Central memory CD8-positive, alpha-beta T cell (primary cell): ENCODE results near the gene TUBGCP2.
A peak's percentile ranks its signal among the peaks of the same experiment; 100 is the strongest.
"Not testable (repeated sequence)": the region's sequence is repeated elsewhere in the genome, so short reads cannot be mapped to it uniquely, and the experiment has no call there.

ENCODE experiments used
- ATAC-seq: fragments of 150-1000 bp; cut with Tn5 transposase; replicated peaks from 2 replicates; pipeline ENCODE4 v1.10.0; 2022; ENCODE audit warnings: mild to moderate bottlenecking, moderate FRiP score, moderate number of reproducible peaks; ENCODE audit not compliant: poor library complexity, severe bottlenecking; ENCODE audit errors: extremely low read depth
- DNase-seq, 2 donors: peaks; one replicate each; pipeline ENCODE4 v3.0.0; 2021; ENCODE audit warnings: low spot score in 2 of 2
- H3K27ac Mint-ChIP-seq: one replicate; pipeline ENCODE4 v1.8.0; 2022; ENCODE audit warnings: low read depth, mild to moderate bottlenecking, moderate library complexity, mixed read lengths
- H3K27me3 Mint-ChIP-seq: one replicate; pipeline ENCODE4 v1.8.0; 2022; ENCODE audit warnings: mixed read lengths
- H3K36me3 Mint-ChIP-seq: one replicate; pipeline ENCODE4 v1.8.0; 2022; ENCODE audit warnings: mild to moderate bottlenecking, moderate library complexity, mixed read lengths; ENCODE audit not compliant: insufficient read depth
- H3K4me1 Mint-ChIP-seq: one replicate; pipeline ENCODE4 v1.8.0; 2022; ENCODE audit warnings: mixed read lengths
- H3K4me3 Mint-ChIP-seq: one replicate; pipeline ENCODE4 v1.8.0; 2022; ENCODE audit warnings: mild to moderate bottlenecking, moderate library complexity, mixed read lengths
- H3K9me3 Mint-ChIP-seq: one replicate; pipeline ENCODE4 v1.8.0; 2022; ENCODE audit warnings: mixed read lengths

The TUBGCP2 gene

DNA sequence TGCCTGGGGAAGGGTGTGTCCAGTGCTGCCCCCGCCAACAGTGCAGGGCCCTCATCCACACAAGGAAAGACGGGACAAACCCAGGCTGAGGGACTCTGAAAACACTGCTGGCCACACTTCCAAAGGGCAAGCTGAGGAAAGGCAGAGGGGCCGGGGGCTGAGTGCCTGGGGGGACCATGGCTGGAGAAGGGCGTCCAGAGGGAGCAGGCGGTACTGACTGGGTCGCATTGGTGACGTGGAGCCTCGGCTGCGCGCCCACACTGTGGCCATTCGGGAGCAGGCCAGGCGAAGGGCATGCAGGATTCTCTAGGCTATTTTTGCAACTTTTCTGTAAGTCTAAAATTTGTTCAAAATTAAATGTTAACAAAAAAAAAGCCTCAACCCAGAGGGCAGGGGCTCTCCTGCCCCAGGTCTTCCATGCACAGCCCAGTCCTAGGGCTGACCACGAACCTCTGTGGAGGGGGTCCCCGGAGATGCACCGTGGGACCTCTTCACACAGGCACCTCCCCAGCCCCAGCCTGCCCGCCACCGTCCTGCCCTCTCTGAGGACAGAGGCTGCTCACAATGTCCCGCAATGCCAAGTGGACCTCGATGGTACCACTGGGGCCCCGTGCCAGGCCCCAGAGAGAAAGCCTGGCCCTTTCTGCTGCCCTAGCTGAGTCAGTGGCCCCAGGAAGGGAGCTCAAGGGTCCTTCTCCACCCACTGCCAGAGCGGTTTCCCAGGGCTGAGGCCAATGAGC lies 42.4 kb downstream of the TUBGCP2 start:
- DNase-seq: no peak
- Mint-ChIP-seq H3K4me3 (no peak overlapping the region), H3K36me3 (peaks cover 30% of the 10 kb centered on the region), H3K27me3 (no peaks in the 10 kb centered on the region), H3K9me3 (no peaks in the 10 kb centered on the region), H3K27ac (peak overlapping the region; percentile 90), H3K4me1 (peaks cover 21% of the 10 kb centered on the region)
- no peak for ATAC-seq

DNA sequence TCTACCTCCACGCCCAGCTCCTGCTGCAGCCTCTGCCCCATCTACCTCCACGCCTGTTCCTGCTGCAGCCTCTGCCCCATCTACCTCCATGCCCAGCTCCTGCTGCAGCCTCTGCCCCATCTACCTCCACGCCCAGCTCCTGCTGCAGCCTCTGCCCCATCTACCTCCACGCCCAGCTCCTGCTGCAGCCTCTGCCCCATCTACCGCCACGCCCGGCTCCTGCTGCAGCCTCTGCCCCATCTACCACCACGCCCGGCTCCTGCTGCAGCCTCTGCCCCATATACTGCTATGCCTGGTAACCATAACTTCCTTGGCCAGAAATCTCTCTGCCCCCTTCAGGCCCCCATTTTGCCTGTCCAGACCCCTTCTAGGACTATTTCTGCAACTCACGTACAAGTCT lies 43.6 kb downstream of the TUBGCP2 start:
- H3K27me3 Mint-ChIP-seq, ATAC-seq, H3K9me3 Mint-ChIP-seq, DNase-seq: not testable (repeated sequence)
- Mint-ChIP-seq H3K27ac (peak overlapping the region; percentile 90), H3K36me3 (peaks cover 22% of the 10 kb centered on the region), H3K4me1 (peaks cover 33% of the 10 kb centered on the region), H3K4me3 (peak overlapping the region; percentile 72)

- Mint-ChIP-seq H3K9me3 (no peaks in the 10 kb centered on the region), H3K4me1 (peaks cover 39% of the 10 kb centered on the region), H3K27ac (peak overlapping the region; percentile 90), H3K27me3 (no peaks in the 10 kb centered on the region), H3K36me3 (peaks cover 22% of the 10 kb centered on the region), H3K4me3 (peak overlapping the region; percentile 72)
- ATAC-seq (peak; percentile 50), DNase-seq (no peak)
Measured at GRCh38 chr10:133264461-133264860, 44.2 kb downstream of the TUBGCP2 start.

DNA sequence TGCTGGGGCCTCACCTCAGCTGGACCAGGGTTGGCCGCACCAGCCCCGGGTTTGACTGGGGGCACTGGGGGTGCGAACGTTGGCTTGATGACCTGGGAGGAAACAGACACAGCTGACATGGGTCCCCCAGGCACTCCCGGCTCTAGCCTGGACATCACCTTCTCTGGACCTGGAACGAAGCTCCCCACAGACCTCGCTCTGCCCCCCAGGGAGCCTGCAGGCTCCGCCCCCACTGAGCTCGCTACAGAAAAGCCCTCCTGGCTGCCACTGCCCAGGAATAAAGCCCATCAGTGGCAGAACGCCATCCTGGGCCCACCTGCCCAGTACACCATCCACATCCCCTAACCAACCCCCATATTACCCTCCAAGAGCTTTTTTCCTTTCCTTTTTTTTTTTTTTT lies 45.0 kb downstream of the TUBGCP2 start:
- Mint-ChIP-seq H3K4me1 (peaks cover 45% of the 10 kb centered on the region), H3K36me3 (peaks cover 23% of the 10 kb centered on the region), H3K4me3 (peak overlapping the region; percentile 72), H3K27me3 (no peaks in the 10 kb centered on the region), H3K9me3 (no peaks in the 10 kb centered on the region), H3K27ac (peak overlapping the region; percentile 90)
- DNase-seq (no peak), ATAC-seq (no peak)

GRCh38 chr10:133262696-133263095 lies 46.0 kb downstream of the TUBGCP2 start:
- H3K4me1 Mint-ChIP-seq: peaks cover 52% of the 10 kb centered on the region
- no peak for ATAC-seq
- no peaks in the 10 kb centered on the region for H3K27me3 Mint-ChIP-seq
- peak overlapping the region; percentile 36 for H3K4me3 Mint-ChIP-seq
- peaks cover 23% of the 10 kb centered on the region for H3K36me3 Mint-ChIP-seq
- no peaks in the 10 kb centered on the region for H3K9me3 Mint-ChIP-seq
- no peak for DNase-seq
- no peak overlapping the region for H3K27ac Mint-ChIP-seq

DNA sequence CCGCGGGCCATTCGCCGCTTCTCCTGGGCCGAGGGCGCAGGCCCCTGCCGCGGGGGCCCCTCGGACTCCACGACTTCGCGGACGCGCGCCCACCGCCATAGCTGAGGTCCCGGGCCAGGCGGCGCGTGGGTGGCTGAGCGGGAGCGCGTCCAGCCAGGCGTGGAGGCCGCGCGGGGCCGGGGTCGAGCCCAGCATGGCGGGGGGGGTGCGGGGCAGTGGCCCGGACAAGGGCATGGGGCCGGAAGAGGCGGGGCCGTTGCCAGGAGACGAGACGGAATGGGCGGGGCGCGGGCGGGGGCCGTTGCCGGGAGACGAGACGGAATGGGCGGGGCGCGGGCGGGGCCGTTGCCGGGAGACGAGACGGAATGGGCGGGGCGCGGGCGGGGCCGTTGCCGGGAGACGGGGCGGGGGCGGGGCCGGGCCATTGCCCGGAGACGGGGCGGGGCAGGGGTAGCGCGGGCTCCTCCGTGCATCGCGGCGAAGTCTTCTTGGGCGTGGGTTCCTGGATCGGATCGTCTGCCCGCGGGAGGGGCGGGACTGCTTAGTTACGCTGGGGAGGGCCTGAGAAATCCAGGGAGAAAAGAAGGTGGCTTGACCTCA lies 46.8 kb downstream of the TUBGCP2 start:
- DNase-seq: peak; percentile 62
- Mint-ChIP-seq H3K27ac (peak overlapping the region; percentile 90), H3K4me1 (peaks cover 56% of the 10 kb centered on the region), H3K9me3 (no peaks in the 10 kb centered on the region), H3K27me3 (no peaks in the 10 kb centered on the region), H3K36me3 (peaks cover 18% of the 10 kb centered on the region), H3K4me3 (peak overlapping the region; percentile 74)
- ATAC-seq: peak; percentile 45

DNA sequence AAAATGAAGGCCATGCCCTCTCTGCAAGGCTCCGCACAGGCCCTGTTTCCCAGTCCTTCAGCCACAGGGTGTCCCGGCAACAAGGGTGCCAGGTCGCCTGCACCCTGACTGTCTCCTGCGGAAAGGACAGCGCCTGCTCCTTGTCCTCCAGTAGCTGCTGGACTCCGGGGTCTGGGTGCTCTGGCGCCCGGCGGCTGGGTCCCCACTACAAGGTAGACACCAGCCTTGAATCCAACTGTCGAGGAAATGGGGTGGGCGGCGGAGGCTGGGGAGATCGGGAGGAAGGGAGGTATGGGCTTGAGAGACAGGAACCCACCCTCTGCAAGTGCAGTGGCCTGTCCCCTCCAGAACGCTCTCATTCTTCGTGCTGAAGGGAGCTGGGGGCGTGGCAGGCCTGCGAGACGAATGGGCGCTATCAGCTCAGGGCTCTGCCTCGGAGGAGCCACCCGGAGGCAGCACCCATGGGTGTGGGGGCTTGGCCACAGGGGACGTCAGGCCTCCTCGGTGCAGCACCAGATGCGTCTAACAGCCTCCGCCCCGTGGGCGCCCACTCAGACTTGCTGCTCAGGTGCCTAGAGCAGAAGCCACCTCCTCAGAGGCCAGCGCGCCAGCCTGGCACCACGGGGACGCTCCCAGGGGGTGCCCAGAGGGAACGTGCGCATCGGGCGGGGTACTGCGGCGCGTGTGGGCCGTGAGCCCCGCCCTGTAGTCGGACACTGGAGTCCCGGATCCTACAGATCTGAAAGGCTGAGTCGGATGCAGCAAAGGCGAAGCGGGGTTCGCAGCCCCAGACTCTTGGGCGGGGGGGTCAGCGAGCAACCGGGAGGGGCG lies 47.6 kb downstream of the TUBGCP2 start:
- Mint-ChIP-seq H3K36me3 (peaks cover 18% of the 10 kb centered on the region), H3K27ac (peak overlapping the region; percentile 90), H3K9me3 (no peaks in the 10 kb centered on the region), H3K27me3 (no peaks in the 10 kb centered on the region), H3K4me1 (peaks cover 56% of the 10 kb centered on the region), H3K4me3 (peak overlapping the region; percentile 74)
- DNase-seq (peak; percentile 55 to 65), ATAC-seq (peak; percentile 52)

DNA sequence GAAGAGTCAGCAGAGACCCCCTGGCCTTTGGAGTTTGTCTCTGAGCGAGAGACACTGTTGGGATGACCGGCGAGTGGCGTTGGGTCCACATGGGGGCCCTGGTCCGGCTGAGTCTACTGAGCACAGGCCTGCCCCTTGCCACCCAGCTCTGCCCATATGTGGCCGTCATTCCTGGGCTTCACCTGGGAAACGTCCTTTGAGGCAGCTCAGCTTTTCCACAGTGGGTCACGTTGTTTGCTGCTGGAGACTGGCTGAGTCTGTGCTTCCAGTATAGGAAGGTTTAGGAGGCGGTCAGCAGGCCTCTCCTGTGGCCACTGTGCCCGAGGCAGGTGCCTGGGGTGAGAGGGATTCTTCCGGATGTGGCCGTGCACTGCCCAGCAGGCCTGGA lies 49.1 kb downstream of the TUBGCP2 start:
- Mint-ChIP-seq H3K9me3 (no peaks in the 10 kb centered on the region), H3K27ac (peak overlapping the region; percentile 90), H3K4me3 (peak overlapping the region; percentile 74), H3K36me3 (peaks cover 12% of the 10 kb centered on the region), H3K27me3 (no peaks in the 10 kb centered on the region), H3K4me1 (peaks cover 48% of the 10 kb centered on the region)
- ATAC-seq (no peak), DNase-seq (no peak)

- H3K9me3 Mint-ChIP-seq: no peaks in the 10 kb centered on the region
- DNase-seq: peak in 1 of 2 donors; percentile 54
- peaks cover 42% of the 10 kb centered on the region for H3K4me1 Mint-ChIP-seq
- ATAC-seq: peak; percentile 33
- H3K4me3 Mint-ChIP-seq: peak overlapping the region; percentile 74
- H3K36me3 Mint-ChIP-seq: peaks cover 7% of the 10 kb centered on the region
- H3K27ac Mint-ChIP-seq: peak overlapping the region; percentile 90
- no peaks in the 10 kb centered on the region for H3K27me3 Mint-ChIP-seq
Measured at GRCh38 chr10:133258818-133259601, 49.7 kb downstream of the TUBGCP2 start.

- ATAC-seq (no peak), DNase-seq (no peak)
- H3K9me3 Mint-ChIP-seq: no peaks in the 10 kb centered on the region
- H3K4me3 Mint-ChIP-seq: peak overlapping the region; percentile 53
- H3K27ac Mint-ChIP-seq: no peak overlapping the region
- peaks cover 36% of the 10 kb centered on the region for H3K4me1 Mint-ChIP-seq
- H3K27me3 Mint-ChIP-seq: no peaks in the 10 kb centered on the region
- peaks cover 6% of the 10 kb centered on the region for H3K36me3 Mint-ChIP-seq
Measured at GRCh38 chr10:133258066-133258817, 50.4 kb downstream of the TUBGCP2 start.

DNA sequence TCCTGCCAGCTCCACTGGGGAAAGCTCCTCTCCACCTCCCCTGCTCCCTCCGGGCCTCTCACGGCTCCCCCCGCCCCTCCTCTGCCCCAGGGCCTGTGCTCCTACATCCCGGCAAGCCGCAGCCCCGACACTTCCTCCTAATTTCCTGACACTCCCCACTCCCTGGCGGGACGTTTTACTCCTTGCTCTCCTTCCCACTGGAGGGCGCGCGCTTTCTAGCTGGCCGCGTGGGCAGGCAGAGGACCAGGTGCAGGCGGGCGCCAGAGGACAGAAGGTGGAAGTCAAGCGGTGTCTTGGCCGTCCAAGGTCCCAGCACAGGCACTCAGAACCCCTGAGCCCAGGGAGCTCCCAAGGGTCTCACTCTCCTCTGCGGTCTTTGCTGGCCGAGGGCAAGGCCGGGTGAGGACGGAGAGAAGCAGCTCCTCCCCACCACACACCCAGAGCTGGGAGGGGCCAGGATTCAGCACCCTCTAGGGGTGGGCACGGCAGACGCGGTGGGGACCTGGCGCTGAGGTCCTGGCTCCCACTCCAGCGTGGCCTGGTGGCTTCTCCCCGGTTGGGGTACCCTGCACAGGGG lies 51.1 kb downstream of the TUBGCP2 start:
- no peak for DNase-seq
- Mint-ChIP-seq H3K27ac (no peak overlapping the region), H3K4me3 (peak overlapping the region; percentile 53), H3K27me3 (no peaks in the 10 kb centered on the region), H3K36me3 (peaks cover 4% of the 10 kb centered on the region), H3K9me3 (no peaks in the 10 kb centered on the region), H3K4me1 (peaks cover 36% of the 10 kb centered on the region)
- no peak for ATAC-seq
